Lower leg skin (tissue), 4 donors: ENCODE data around the gene GRM5. TPM values are rescaled to one million over a fixed set of nuclear protein-coding genes. Genes with fewer than 3 reads are reported as not detected.

Experiments
- DNase-seq, 2 donors: peaks; one replicate each; pipeline ENCODE4 v3.0.0-alpha.2; 2019; ENCODE audit warnings: low spot score in 2 of 2
- H3K4me3 ChIP-seq: fragments of 200-600 bp; sonication (generic); 2 replicates; pipeline ENCODE4 v1.5.1; 2017; ENCODE audit warnings: mild to moderate bottlenecking, low read depth; ENCODE audit not compliant: poor library complexity, severe bottlenecking
- CTCF ChIP-seq, 3 donors: fragments of 450-650 bp; IDR thresholded peaks; one replicate each; pipeline ENCODE4 v1.5.1; 2016; ENCODE audit warnings: antibody characterized with exemption in 3 of 3, mild to moderate bottlenecking in 3 of 3, moderate library complexity in 2 of 3
- POLR2A ChIP-seq, 2 donors: fragments of 450-650 bp; IDR thresholded peaks; one replicate each; pipeline ENCODE4 v1.6.1; 2016 to 2017; ENCODE audit warnings: antibody characterized with exemption in 2 of 2, mild to moderate bottlenecking in 1 of 2, moderate library complexity in 1 of 2
- WGBS, 2 donors: methylation state at CpG; one replicate each; pipeline ENCODE4 v1.1.5; 2018; 5-methylcytosine and 5-hydroxymethylcytosine counted together
- intact Hi-C: fragments of 100-400 bp; cut with DNase I; formaldehyde crosslinking; loops from one replicate; pipeline ENCODE4 v1.15.0; 2023; ENCODE audit warnings: low total_unique reads
- total RNA-seq, 4 donors: library from RNA; depleted of rRNA; stranded (reverse); fragments of >200 nt; gene quantifications; one replicate each; pipeline ENCODE4 v1.1.0, GENCODE V29; 2016

Gene GRM5
- total RNA-seq, 4 donors from 2014 or later: not detected

GRCh38 chr11:88555018-88555828, 510.6 kb downstream of the GRM5 start:
- WGBS, 2 donors: 46% methylated on average over 7 of the region's 7 CpGs
- H3K4me3 ChIP-seq: no peak overlapping the region
- intact Hi-C loops: no loop called here
- TF ChIP-seq POLR2A (IDR thresholded peaks at IDR 0.05) (no peak), CTCF (IDR thresholded peaks at IDR 0.05) (no peak)
- peak in 1 of 2 donors; percentile 73 for DNase-seq

- DNase-seq: no peak
- no peak for TF ChIP-seq POLR2A (IDR thresholded peaks at IDR 0.05)
- no peak for TF ChIP-seq CTCF (IDR thresholded peaks at IDR 0.05)
- no peak overlapping the region for H3K4me3 ChIP-seq
- WGBS, 2 donors: 67 to 82% methylated on average over 2 of the region's 2 CpGs
- intact Hi-C loops: no loop called here
Measured at GRCh38 chr11:88553204-88553603, 512.6 kb downstream of the GRM5 start.

- intact Hi-C loops: no loop called here
- peak in 1 of 2 donors; percentile 87 for DNase-seq
- WGBS, 2 donors: 24 to 65% methylated on average over 3 of the region's 3 CpGs
- H3K4me3 ChIP-seq: no peak overlapping the region
- TF ChIP-seq POLR2A (IDR thresholded peaks at IDR 0.05) (no peak), CTCF (IDR thresholded peaks at IDR 0.05) (no peak)
Measured at GRCh38 chr11:88552379-88553062, 513.3 kb downstream of the GRM5 start.

GRCh38 chr11:88544656-88545280, 521.0 kb downstream of the GRM5 start:
- TF ChIP-seq POLR2A (IDR thresholded peaks at IDR 0.05) (no peak), CTCF (IDR thresholded peaks at IDR 0.05) (no peak)
- WGBS, 2 donors: 71 to 77% methylated on average over 3 of the region's 3 CpGs
- H3K4me3 ChIP-seq: no peak overlapping the region
- intact Hi-C loops: no loop called here
- DNase-seq: no peak

- TF ChIP-seq POLR2A (IDR thresholded peaks at IDR 0.05) (no peak), CTCF (IDR thresholded peaks at IDR 0.05) (peak in 1 of 3 donors; percentile 77)
- H3K4me3 ChIP-seq: no peak overlapping the region
- intact Hi-C loops: no loop called here
- WGBS, 2 donors: 52 to 54% methylated on average over 5 of the region's 5 CpGs
- DNase-seq: peak; percentile 80 to 92
Measured at GRCh38 chr11:88543902-88544655, 521.7 kb downstream of the GRM5 start.
